ENCODE data around the gene IFNL3.
"Not testable (repeated sequence)": the region's sequence is repeated elsewhere in the genome, so short reads cannot be mapped to it uniquely, and the experiment has no call there.

IFNL3 gene

GRCh38 chr19:39218230-39219007, 26.4 kb downstream of the IFNL3 start:
- Histone ChIP-seq H3K4me1 (ENCODE audit: control insufficient read depth, insufficient read depth, low read length) (no peaks in the 10 kb centered on the region), H3K36me3 (ENCODE audit: control insufficient read depth, insufficient read depth, low read length) (no peaks in the 10 kb centered on the region), H3K4me3 (ENCODE audit: insufficient read depth, low read depth, low read length) (no peak overlapping the region), H3K9me3 (ENCODE audit: control insufficient read depth, low read length) (no peaks in the 10 kb centered on the region), H3K27me3 (ENCODE audit: control insufficient read depth, insufficient read depth, low read length, poor library complexity, severe bottlenecking) (peaks cover 6% of the 10 kb centered on the region), H3K27ac (ENCODE audit: insufficient read depth, low read depth, low read length, poor library complexity, severe bottlenecking) (no peak overlapping the region)
- 86 to 87% methylated on average over 15 of the region's 15 CpGs for WGBS, 2 experiments

GRCh38 chr19:39217094-39217493, 27.7 kb downstream of the IFNL3 start:
- 80% methylated on average over 5 of the region's 5 CpGs for WGBS, 2 experiments
- Histone ChIP-seq H3K4me3 (ENCODE audit: insufficient read depth, low read depth, low read length) (no peak overlapping the region), H3K27me3 (ENCODE audit: control insufficient read depth, insufficient read depth, low read length, poor library complexity, severe bottlenecking) (peaks cover 6% of the 10 kb centered on the region), H3K4me1 (ENCODE audit: control insufficient read depth, insufficient read depth, low read length) (no peaks in the 10 kb centered on the region), H3K27ac (ENCODE audit: insufficient read depth, low read depth, low read length, poor library complexity, severe bottlenecking) (no peak overlapping the region), H3K36me3 (ENCODE audit: control insufficient read depth, insufficient read depth, low read length) (no peaks in the 10 kb centered on the region), H3K9me3 (ENCODE audit: control insufficient read depth, low read length) (no peaks in the 10 kb centered on the region)

- H3K9me3 ChIP-seq (ENCODE audit: control insufficient read depth, low read length) = not testable (repeated sequence)
Observed at GRCh38 chr19:39215323-39215722, 29.5 kb downstream of the IFNL3 start.

GRCh38 chr19:39212375-39212742, 32.4 kb downstream of the IFNL3 start:
- H3K4me3 ChIP-seq (ENCODE audit: insufficient read depth, low read depth, low read length) = no peak overlapping the region
- no peaks in the 10 kb centered on the region for H3K36me3 ChIP-seq (ENCODE audit: control insufficient read depth, insufficient read depth, low read length)
- no peaks in the 10 kb centered on the region for H3K4me1 ChIP-seq (ENCODE audit: control insufficient read depth, insufficient read depth, low read length)
- no peak overlapping the region for H3K27ac ChIP-seq (ENCODE audit: insufficient read depth, low read depth, low read length, poor library complexity, severe bottlenecking)
- no peaks in the 10 kb centered on the region for H3K9me3 ChIP-seq (ENCODE audit: control insufficient read depth, low read length)
- H3K27me3 ChIP-seq (ENCODE audit: control insufficient read depth, insufficient read depth, low read length, poor library complexity, severe bottlenecking) = peaks cover 3% of the 10 kb centered on the region
- 13 to 25% methylated on average over 7 to 8 of the region's 8 CpGs for WGBS, 2 experiments

More at GRCh38 chr19:39215323-39215722, 29.5 kb downstream of the IFNL3 start:
- WGBS, 2 experiments = 80 to 94% methylated on average over 3 of the region's 3 CpGs
- H3K27me3 ChIP-seq (ENCODE audit: control insufficient read depth, insufficient read depth, low read length, poor library complexity, severe bottlenecking); H3K4me1 ChIP-seq (ENCODE audit: control insufficient read depth, insufficient read depth, low read length); H3K36me3 ChIP-seq (ENCODE audit: control insufficient read depth, insufficient read depth, low read length); H3K4me3 ChIP-seq (ENCODE audit: insufficient read depth, low read depth, low read length); H3K27ac ChIP-seq (ENCODE audit: insufficient read depth, low read depth, low read length, poor library complexity, severe bottlenecking): not testable (repeated sequence)

- Histone ChIP-seq H3K4me3 (ENCODE audit: insufficient read depth, low read depth, low read length) (no peak overlapping the region), H3K36me3 (ENCODE audit: control insufficient read depth, insufficient read depth, low read length) (no peaks in the 10 kb centered on the region), H3K4me1 (ENCODE audit: control insufficient read depth, insufficient read depth, low read length) (no peaks in the 10 kb centered on the region), H3K27ac (ENCODE audit: insufficient read depth, low read depth, low read length, poor library complexity, severe bottlenecking) (no peak overlapping the region), H3K9me3 (ENCODE audit: control insufficient read depth, low read length) (no peaks in the 10 kb centered on the region), H3K27me3 (ENCODE audit: control insufficient read depth, insufficient read depth, low read length, poor library complexity, severe bottlenecking) (peaks cover 3% of the 10 kb centered on the region)
- WGBS, 2 experiments = 82 to 84% methylated on average over 13 of the region's 13 CpGs
Observed at GRCh38 chr19:39211731-39212374, 33.0 kb downstream of the IFNL3 start.

- no peak overlapping the region for H3K27ac ChIP-seq (ENCODE audit: insufficient read depth, low read depth, low read length, poor library complexity, severe bottlenecking)
- no peaks in the 10 kb centered on the region for H3K4me1 ChIP-seq (ENCODE audit: control insufficient read depth, insufficient read depth, low read length)
- H3K36me3 ChIP-seq (ENCODE audit: control insufficient read depth, insufficient read depth, low read length) = no peaks in the 10 kb centered on the region
- H3K27me3 ChIP-seq (ENCODE audit: control insufficient read depth, insufficient read depth, low read length, poor library complexity, severe bottlenecking) = peaks cover 21% of the 10 kb centered on the region
- H3K4me3 ChIP-seq (ENCODE audit: insufficient read depth, low read depth, low read length) = no peak overlapping the region
- no peaks in the 10 kb centered on the region for H3K9me3 ChIP-seq (ENCODE audit: control insufficient read depth, low read length)
- WGBS, 2 experiments = 87 to 89% methylated on average over 7 of the region's 7 CpGs
Observed at GRCh38 chr19:39209196-39209595, 35.6 kb downstream of the IFNL3 start.

GRCh38 chr19:39208175-39208795, 36.5 kb downstream of the IFNL3 start:
- no peak overlapping the region for H3K4me3 ChIP-seq (ENCODE audit: insufficient read depth, low read depth, low read length)
- H3K27ac ChIP-seq (ENCODE audit: insufficient read depth, low read depth, low read length, poor library complexity, severe bottlenecking) = no peak overlapping the region
- H3K27me3 ChIP-seq (ENCODE audit: control insufficient read depth, insufficient read depth, low read length, poor library complexity, severe bottlenecking) = peaks cover 30% of the 10 kb centered on the region
- no peaks in the 10 kb centered on the region for H3K36me3 ChIP-seq (ENCODE audit: control insufficient read depth, insufficient read depth, low read length)
- no peaks in the 10 kb centered on the region for H3K4me1 ChIP-seq (ENCODE audit: control insufficient read depth, insufficient read depth, low read length)
- WGBS, 2 experiments = 82 to 85% methylated on average over 9 of the region's 9 CpGs
- H3K9me3 ChIP-seq (ENCODE audit: control insufficient read depth, low read length) = no peaks in the 10 kb centered on the region

GRCh38 chr19:39207293-39207836, 37.4 kb downstream of the IFNL3 start:
- H3K36me3 ChIP-seq (ENCODE audit: control insufficient read depth, insufficient read depth, low read length) = no peaks in the 10 kb centered on the region
- no peak overlapping the region for H3K4me3 ChIP-seq (ENCODE audit: insufficient read depth, low read depth, low read length)
- H3K9me3 ChIP-seq (ENCODE audit: control insufficient read depth, low read length) = no peaks in the 10 kb centered on the region
- WGBS, 2 experiments = 79 to 84% methylated on average over 4 of the region's 6 CpGs
- H3K27ac ChIP-seq (ENCODE audit: insufficient read depth, low read depth, low read length, poor library complexity, severe bottlenecking) = no peak overlapping the region
- H3K4me1 ChIP-seq (ENCODE audit: control insufficient read depth, insufficient read depth, low read length) = no peaks in the 10 kb centered on the region
- H3K27me3 ChIP-seq (ENCODE audit: control insufficient read depth, insufficient read depth, low read length, poor library complexity, severe bottlenecking) = peaks cover 38% of the 10 kb centered on the region

- Histone ChIP-seq H3K4me3 (ENCODE audit: insufficient read depth, low read depth, low read length) (no peak overlapping the region), H3K27ac (ENCODE audit: insufficient read depth, low read depth, low read length, poor library complexity, severe bottlenecking) (no peak overlapping the region), H3K9me3 (ENCODE audit: control insufficient read depth, low read length) (no peaks in the 10 kb centered on the region), H3K27me3 (ENCODE audit: control insufficient read depth, insufficient read depth, low read length, poor library complexity, severe bottlenecking) (peaks cover 43% of the 10 kb centered on the region), H3K4me1 (ENCODE audit: control insufficient read depth, insufficient read depth, low read length) (no peaks in the 10 kb centered on the region), H3K36me3 (ENCODE audit: control insufficient read depth, insufficient read depth, low read length) (no peaks in the 10 kb centered on the region)
- WGBS, 2 experiments = 89 to 93% methylated on average over 6 of the region's 6 CpGs
Observed at GRCh38 chr19:39206122-39206521, 38.7 kb downstream of the IFNL3 start.

- no peak overlapping the region for H3K27ac ChIP-seq (ENCODE audit: insufficient read depth, low read depth, low read length, poor library complexity, severe bottlenecking)
- no peaks in the 10 kb centered on the region for H3K36me3 ChIP-seq (ENCODE audit: control insufficient read depth, insufficient read depth, low read length)
- WGBS, 2 experiments = 74 to 94% methylated on average over 3 of the region's 3 CpGs
- H3K4me1 ChIP-seq (ENCODE audit: control insufficient read depth, insufficient read depth, low read length) = no peaks in the 10 kb centered on the region
- no peaks in the 10 kb centered on the region for H3K9me3 ChIP-seq (ENCODE audit: control insufficient read depth, low read length)
- H3K27me3 ChIP-seq (ENCODE audit: control insufficient read depth, insufficient read depth, low read length, poor library complexity, severe bottlenecking) = peaks cover 43% of the 10 kb centered on the region
- no peak overlapping the region for H3K4me3 ChIP-seq (ENCODE audit: insufficient read depth, low read depth, low read length)
Observed at GRCh38 chr19:39205449-39205764, 39.4 kb downstream of the IFNL3 start.

Data from ectodermal cell (in vitro differentiated cells).